Activated CD8-positive, alpha-beta T cell treated with anti-CD3 and anti-CD28 coated beads for 36 hours (primary cell): ENCODE results near the gene MPG. TPM values are rescaled to one million over a fixed set of nuclear protein-coding genes. Genes with fewer than 3 reads are reported as not detected.
A peak's percentile ranks its signal among the peaks of the same experiment; 100 is the strongest.

Experiments
- ATAC-seq: fragments of 200-7000 bp; cut with Tn5 transposase; one replicate; pipeline ENCODE4 v1.10.0; 2021; ENCODE audit warnings: mild to moderate bottlenecking, moderate library complexity
- CTCF ChIA-PET: fragments of 350-600 bp; sonication (Branson Sonifier 250); formaldehyde crosslinking; loops from one replicate; lab custom pipeline; 2021; ENCODE audit warnings: antibody characterized with exemption; lab: Charles Lee
- POLR2A ChIA-PET: fragments of 350-600 bp; sonication (Branson Sonifier 250); formaldehyde crosslinking; loops from one replicate; lab custom pipeline; 2021; ENCODE audit warnings: antibody characterized with exemption; lab: Charles Lee
- DNase-seq: peaks from one replicate; pipeline ENCODE4 v3.0.0-alpha.2; 2020
- H3K27ac Mint-ChIP-seq: one replicate; pipeline ENCODE4 v1.8.0; 2021; ENCODE audit warnings: mild to moderate bottlenecking, mixed read lengths
- H3K27me3 Mint-ChIP-seq: one replicate; pipeline ENCODE4 v1.8.0; 2021; ENCODE audit warnings: mixed read lengths
- H3K36me3 Mint-ChIP-seq: one replicate; pipeline ENCODE4 v1.8.0; 2021; ENCODE audit warnings: low read depth, mixed read lengths
- H3K4me1 Mint-ChIP-seq: one replicate; pipeline ENCODE4 v1.8.0; 2021; ENCODE audit warnings: low read depth, mixed read lengths
- H3K4me3 Mint-ChIP-seq: one replicate; pipeline ENCODE4 v1.8.0; 2021; ENCODE audit warnings: mild to moderate bottlenecking, moderate library complexity, mixed read lengths
- H3K9me3 Mint-ChIP-seq: one replicate; pipeline ENCODE4 v1.8.0; 2021; ENCODE audit warnings: mixed read lengths
- CTCF ChIP-seq: fragments of 200-600 bp; IDR thresholded peaks from one replicate; pipeline ENCODE4 v1.8.0; 2022; ENCODE audit warnings: antibody characterized with exemption, mild to moderate bottlenecking
- intact Hi-C: fragments of 100-400 bp; cut with micrococcal nuclease; formaldehyde crosslinking; loops from one replicate; pipeline ENCODE4 v1.10.0; 2022
- total RNA-seq, 2 experiments: library from RNA; stranded (reverse); gene quantifications; one replicate each; pipeline ENCODE4 v1.2.3, GENCODE V29; 2021

Gene MPG
- total RNA-seq, 2 experiments from 2014 or later: 51.7 to 54.2 TPM

- TF ChIP-seq CTCF: no peak
- ATAC-seq (no peak), DNase-seq (no peak)
- H3K4me3 Mint-ChIP-seq: no peak overlapping the region
- H3K36me3 Mint-ChIP-seq: peaks cover 26% of the 10 kb centered on the region
- peak overlapping the region; percentile 55 for H3K27ac Mint-ChIP-seq
- ChIA-PET CTCF (interaction anchor here (6.3 to 7.1 kb wide), 2 partner anchors 9 to 21 kb away, joined by 45 to 55 read pairs; no protein-coding TSS in a partner anchor), POLR2A (interaction anchor here (1.2 to 3.2 kb wide), 3 partner anchors 10 to 31 kb away, joined by 3 to 7 read pairs (median 5); no protein-coding TSS in a partner anchor)
- intact Hi-C loops: no loop called here
- H3K27me3 Mint-ChIP-seq: no peaks in the 10 kb centered on the region
- peaks cover 32% of the 10 kb centered on the region for H3K4me1 Mint-ChIP-seq
- H3K9me3 Mint-ChIP-seq: no peaks in the 10 kb centered on the region
Measured at GRCh38 chr16:86483-86952, 8.5 kb downstream of the MPG start.

DNA sequence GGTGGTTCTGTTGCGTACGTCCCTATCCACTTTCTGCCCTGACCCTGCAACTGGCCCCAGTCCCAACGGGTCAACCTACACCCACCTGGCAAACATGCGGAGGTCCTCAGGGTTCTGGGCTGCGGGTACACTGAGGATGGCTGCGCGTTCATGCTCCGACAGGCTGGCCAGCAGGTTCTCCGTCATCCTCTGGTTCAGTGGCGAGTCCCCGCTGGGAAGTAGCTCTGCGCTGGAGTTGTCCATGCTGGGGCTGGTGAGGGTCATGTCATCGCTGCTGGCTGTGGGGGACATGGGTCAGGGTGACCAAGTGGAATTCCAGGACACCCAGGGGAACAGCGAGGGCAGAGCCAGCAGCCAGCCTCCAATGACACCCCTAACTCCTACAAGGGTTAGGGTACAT lies 10.6 kb downstream of the MPG start:
- Mint-ChIP-seq H3K27me3 (no peaks in the 10 kb centered on the region), H3K9me3 (no peaks in the 10 kb centered on the region), H3K36me3 (peaks cover 26% of the 10 kb centered on the region), H3K4me3 (no peak overlapping the region), H3K27ac (no peak overlapping the region), H3K4me1 (peaks cover 23% of the 10 kb centered on the region)
- no peak for ATAC-seq
- ChIA-PET CTCF (interaction anchor here (7.1 to 12.6 kb wide), 2 partner anchors 7 to 19 kb away, joined by 55 to 458 read pairs; partner anchors contain the start of genes MPG and RHBDF1), POLR2A (interaction anchor here (1.5 kb wide), 1 partner anchor 11 kb away, joined by 5 read pairs; no protein-coding TSS in a partner anchor)
- TF ChIP-seq CTCF: no peak
- no peak for DNase-seq
- intact Hi-C loops: no loop called here

- POLR2A ChIA-PET: interaction anchor here (0.6 to 1.5 kb wide), 2 partner anchors 12 to 52 kb away, joined by 3 to 5 read pairs; no protein-coding TSS in a partner anchor
- DNase-seq (no peak), ATAC-seq (no peak)
- Mint-ChIP-seq H3K9me3 (no peaks in the 10 kb centered on the region), H3K4me3 (no peak overlapping the region), H3K27ac (no peak overlapping the region), H3K27me3 (no peaks in the 10 kb centered on the region), H3K36me3 (peaks cover 20% of the 10 kb centered on the region), H3K4me1 (peaks cover 13% of the 10 kb centered on the region)
- CTCF ChIA-PET: interaction anchor here (0.9 to 12.6 kb wide), 2 partner anchors 17 to 20 kb away, joined by 3 to 458 read pairs; partner anchors contain the start of genes MPG and RHBDF1
- intact Hi-C loops: no loop called here
- TF ChIP-seq CTCF: no peak
Measured at GRCh38 chr16:89391-90302, 11.6 kb downstream of the MPG start.

DNA sequence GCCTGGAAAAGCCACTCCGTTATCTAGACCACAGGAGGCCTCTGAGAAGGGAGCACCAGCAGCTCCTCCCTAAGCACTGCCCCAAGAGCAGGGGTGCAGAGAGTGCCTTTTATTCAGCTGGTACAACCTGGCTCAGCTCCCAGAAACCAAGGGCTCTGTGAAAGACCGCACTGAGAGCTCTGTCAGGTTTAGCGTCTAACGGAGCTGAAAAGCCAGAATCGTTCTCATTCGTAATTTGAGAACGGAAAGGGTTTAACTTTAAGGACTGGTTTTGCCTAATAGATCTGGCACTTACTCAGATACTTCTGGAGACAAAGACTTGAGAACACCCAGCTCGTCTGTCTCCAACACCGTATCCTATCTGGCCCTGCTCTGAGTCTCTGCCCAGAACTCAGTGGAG lies 13.5 kb downstream of the MPG start:
- peaks cover 15% of the 10 kb centered on the region for H3K36me3 Mint-ChIP-seq
- no peaks in the 10 kb centered on the region for H3K9me3 Mint-ChIP-seq
- CTCF ChIA-PET: interaction anchor here (0.9 to 12.6 kb wide), 3 partner anchors 15 to 90 kb away, joined by 3 to 458 read pairs (median 6); partner anchors contain the start of genes MPG and RHBDF1
- ATAC-seq (no peak), DNase-seq (no peak)
- no peak for TF ChIP-seq CTCF
- H3K27ac Mint-ChIP-seq: no peak overlapping the region
- no peaks in the 10 kb centered on the region for H3K4me1 Mint-ChIP-seq
- no peaks in the 10 kb centered on the region for H3K27me3 Mint-ChIP-seq
- intact Hi-C loops: no loop called here
- POLR2A ChIA-PET: interaction anchor here (0.8 to 1.5 kb wide), 4 partner anchors 9 to 53 kb away, joined by 3 to 4 read pairs (median 4); no protein-coding TSS in a partner anchor
- H3K4me3 Mint-ChIP-seq: no peak overlapping the region
